ENCODE measurements around the gene PPT1.
"Not testable (repeated sequence)": the region's sequence is repeated elsewhere in the genome, so short reads cannot be mapped to it uniquely, and the experiment has no call there.

PPT1 gene

GRCh38 chr1:40039245-40039756 is 57.8 kb downstream of the PPT1 start:
- POLR2A ChIA-PET: interaction anchor here (2.0 kb wide), 1 partner anchor 11 kb away, joined by 5 read pairs; no protein-coding TSS in a partner anchor
- DNase-seq (ENCODE audit: extremely low spot score): no peak
- CTCF ChIA-PET: interaction anchor here (0.9 to 4.2 kb wide), 7 partner anchors 9 to 276 kb away, joined by 3 to 25 read pairs (median 3); no protein-coding TSS in a partner anchor
- no peak for TF ChIP-seq CTCF (IDR thresholded peaks at IDR 0.05; ENCODE audit: control extremely low read depth, extremely low read depth, low read depth, missing control alignments)

- no peak for DNase-seq (ENCODE audit: extremely low spot score)
- ChIA-PET POLR2A (interaction anchor here (0.6 kb wide), 1 partner anchor 10 kb away, joined by 4 read pairs; no protein-coding TSS in a partner anchor), CTCF (interaction anchor here (0.7 to 4.2 kb wide), 7 partner anchors 8 to 136 kb away, joined by 3 to 25 read pairs (median 3); no protein-coding TSS in a partner anchor)
- no peak for TF ChIP-seq CTCF (IDR thresholded peaks at IDR 0.05; ENCODE audit: control extremely low read depth, extremely low read depth, low read depth, missing control alignments)
These were observed 58.4 kb downstream of the PPT1 start for GRCh38 chr1:40038697-40039096.

GRCh38 chr1:40037254-40037653 is 59.8 kb downstream of the PPT1 start:
- ChIA-PET CTCF (interaction anchor here (0.7 to 4.2 kb wide), 3 partner anchors 22 to 220 kb away, joined by 3 to 25 read pairs (median 3); no protein-coding TSS in a partner anchor), POLR2A (interaction anchor here (0.6 kb wide), 1 partner anchor 336 kb away, joined by 3 read pairs; the partner anchor contains the start of gene SMAP2)
- DNase-seq (ENCODE audit: extremely low spot score): not testable (repeated sequence)

- DNase-seq (ENCODE audit: extremely low spot score): no peak
- CTCF ChIA-PET: interaction anchor here (4.2 kb wide), 1 partner anchor 118 kb away, joined by 25 read pairs; no protein-coding TSS in a partner anchor
- no peak for TF ChIP-seq CTCF (IDR thresholded peaks at IDR 0.05; ENCODE audit: control extremely low read depth, extremely low read depth, low read depth, missing control alignments)
- POLR2A ChIA-PET: interaction anchor here (0.6 kb wide), 1 partner anchor 337 kb away, joined by 3 read pairs; the partner anchor contains the start of gene SMAP2
These were observed 60.5 kb downstream of the PPT1 start for GRCh38 chr1:40036574-40036973.

GRCh38 chr1:40034869-40035268 is 62.2 kb downstream of the PPT1 start:
- no peak for TF ChIP-seq CTCF (IDR thresholded peaks at IDR 0.05; ENCODE audit: control extremely low read depth, extremely low read depth, low read depth, missing control alignments)
- POLR2A ChIA-PET: no interaction called here
- CTCF ChIA-PET: interaction anchor here (0.8 to 8.6 kb wide), 9 partner anchors 9 to 236 kb away, joined by 3 to 171 read pairs (median 3); no protein-coding TSS in a partner anchor
- no peak for DNase-seq (ENCODE audit: extremely low spot score)

GRCh38 chr1:40032240-40032891 is 64.7 kb downstream of the PPT1 start:
- peak; percentile 57 for DNase-seq (ENCODE audit: extremely low spot score)
- ChIA-PET CTCF (interaction anchor here (0.6 to 8.6 kb wide), 61 partner anchors 7 to 431 kb away, joined by 3 to 171 read pairs (median 4); partner anchors contain the start of genes BMP8B, CAP1 and MYCL), POLR2A (interaction anchor here (0.8 kb wide), 1 partner anchor 113 kb away, joined by 4 read pairs; no protein-coding TSS in a partner anchor)
- peak; percentile 81 for TF ChIP-seq CTCF (IDR thresholded peaks at IDR 0.05; ENCODE audit: control extremely low read depth, extremely low read depth, low read depth, missing control alignments)

Measured in GM10248 (cell line).